H9 (cell line): ENCODE results near the gene TRHDE. TPM values are rescaled to one million over a fixed set of nuclear protein-coding genes. Genes with fewer than 3 reads are reported as not detected.

Experiments
- DNase-seq: peaks from one replicate; pipeline ENCODE4 v3.0.0-alpha.2; 2017
- H2AFZ ChIP-seq: one replicate; pipeline ENCODE4 v1.6.1; 2013; ENCODE audit warnings: mild to moderate bottlenecking, low read length, control low read depth, moderate library complexity
- H2AK5ac ChIP-seq: 2 replicates; pipeline ENCODE4 v1.6.1; 2013; ENCODE audit warnings: low read length, control low read depth, mixed read lengths; ENCODE audit not compliant: insufficient read length
- H2BK120ac ChIP-seq: one replicate; pipeline ENCODE4 v1.6.1; 2013; ENCODE audit warnings: low read depth, mild to moderate bottlenecking, low read length, control low read depth, inconsistent platforms; ENCODE audit not compliant: poor library complexity, severe bottlenecking
- H2BK12ac ChIP-seq: 2 replicates; pipeline ENCODE4 v1.6.1; 2013; ENCODE audit warnings: low read length, control low read depth, mixed read lengths, low read depth; ENCODE audit not compliant: insufficient read length
- H2BK15ac ChIP-seq: 2 replicates; pipeline ENCODE4 v1.6.1; 2013; ENCODE audit warnings: low read depth, low read length, control low read depth
- H2BK20ac ChIP-seq: one replicate; pipeline ENCODE4 v1.6.1; 2013; ENCODE audit warnings: low read depth, mild to moderate bottlenecking, low read length, control low read depth, inconsistent platforms; ENCODE audit not compliant: poor library complexity, severe bottlenecking
- H2BK5ac ChIP-seq: 2 replicates; pipeline ENCODE4 v1.6.1; 2013; ENCODE audit warnings: low read length, control low read depth, mixed read lengths; ENCODE audit not compliant: insufficient read length
- H3K14ac ChIP-seq: 2 replicates; pipeline ENCODE4 v1.6.1; 2013; ENCODE audit warnings: low read length, control low read depth; ENCODE audit not compliant: insufficient read depth
- H3K18ac ChIP-seq: 2 replicates; pipeline ENCODE4 v1.6.1; 2013; ENCODE audit warnings: low read depth, mild to moderate bottlenecking, mixed read lengths, low read length, control low read depth; ENCODE audit not compliant: insufficient read length
- H3K23ac ChIP-seq: 2 replicates; pipeline ENCODE4 v1.6.1; 2013; ENCODE audit warnings: low read length, control low read depth, mixed read lengths, low read depth; ENCODE audit not compliant: insufficient read length
- H3K23me2 ChIP-seq: 2 replicates; pipeline ENCODE4 v1.6.1; 2013; ENCODE audit warnings: low read depth, mild to moderate bottlenecking, mixed read lengths, low read length, control low read depth; ENCODE audit not compliant: insufficient read length, poor library complexity, severe bottlenecking
- H3K27ac ChIP-seq: 2 replicates; pipeline ENCODE4 v1.5.1; 2013; ENCODE audit warnings: low read length, control low read depth, mixed read lengths, low read depth; ENCODE audit not compliant: insufficient read length
- H3K27me3 ChIP-seq: 2 replicates; pipeline ENCODE4 v1.6.1; 2013; ENCODE audit warnings: low read length, control low read depth, inconsistent platforms; ENCODE audit not compliant: insufficient read depth
- H3K4ac ChIP-seq: 2 replicates; pipeline ENCODE4 v1.6.1; 2013; ENCODE audit warnings: low read depth, mild to moderate bottlenecking, control low read depth, inconsistent platforms, low read length, moderate library complexity
- H3K4me1 ChIP-seq: 2 replicates; pipeline ENCODE4 v1.6.1; 2013; ENCODE audit warnings: low read length, control low read depth, inconsistent platforms; ENCODE audit not compliant: insufficient read depth
- H3K4me2 ChIP-seq: 2 replicates; pipeline ENCODE4 v1.6.1; 2013; ENCODE audit warnings: low read length, control low read depth, mixed read lengths; ENCODE audit not compliant: insufficient read length, insufficient read depth
- H3K56ac ChIP-seq: 2 replicates; pipeline ENCODE4 v1.6.1; 2013; ENCODE audit warnings: low read depth, mild to moderate bottlenecking, mixed read lengths, low read length, control low read depth; ENCODE audit not compliant: insufficient read length
- H3K79me1 ChIP-seq: 2 replicates; pipeline ENCODE4 v1.6.1; 2013; ENCODE audit warnings: low read depth, mild to moderate bottlenecking, moderate library complexity, low read length, control low read depth, inconsistent platforms; ENCODE audit not compliant: insufficient read depth, poor library complexity, severe bottlenecking
- H3K79me2 ChIP-seq: 2 replicates; pipeline ENCODE4 v1.6.1; 2013; ENCODE audit warnings: low read length, control low read depth, inconsistent platforms; ENCODE audit not compliant: insufficient read depth
- H3K9ac ChIP-seq: 2 replicates; pipeline ENCODE4 v1.6.1; 2013; ENCODE audit warnings: low read length, control low read depth, mixed read lengths; ENCODE audit not compliant: insufficient read length; ENCODE audit errors: extremely low read depth
- H3K9me3 ChIP-seq: one replicate; pipeline ENCODE4 v1.6.1; 2013; ENCODE audit warnings: low read depth, low read length, inconsistent platforms; ENCODE audit not compliant: control insufficient read depth
- H3T11ph ChIP-seq: one replicate; pipeline ENCODE4 v1.6.1; 2013; ENCODE audit warnings: mild to moderate bottlenecking, low read length, control low read depth, inconsistent platforms
- H4K20me1 ChIP-seq: one replicate; pipeline ENCODE4 v1.6.1; 2013; ENCODE audit not compliant: control insufficient read depth, insufficient read length, insufficient read depth
- H4K5ac ChIP-seq: 2 replicates; pipeline ENCODE4 v1.6.1; 2013; ENCODE audit warnings: low read depth, mild to moderate bottlenecking, mixed read lengths, low read length, control low read depth; ENCODE audit not compliant: insufficient read length
- H4K8ac ChIP-seq: replicated peaks from 2 replicates; pipeline ENCODE4 v1.6.1; 2013; ENCODE audit warnings: low read length, control low read depth, mixed read lengths, low read depth; ENCODE audit not compliant: insufficient read length
- H4K91ac ChIP-seq: 2 replicates; pipeline ENCODE4 v1.6.1; 2013; ENCODE audit warnings: low read depth, mild to moderate bottlenecking, moderate library complexity, mixed read lengths, low read length, control low read depth; ENCODE audit not compliant: insufficient read length
- H3K27ac Mint-ChIP-seq, 3 experiments: 2 replicates in 2 of 3; 3 replicates in 1 of 3; pipeline ENCODE4 v1.8.0; 2020 to 2021; ENCODE audit warnings: mixed read lengths in 3 of 3, mild to moderate bottlenecking in 1 of 3, moderate library complexity in 1 of 3
- H3K27me3 Mint-ChIP-seq: 2 replicates; pipeline ENCODE4 v1.8.0; 2021; ENCODE audit warnings: low read depth, mild to moderate bottlenecking, moderate library complexity, mixed read lengths
- H3K36me3 Mint-ChIP-seq, 3 experiments: 2 replicates in 2 of 3; 3 replicates in 1 of 3; pipeline ENCODE4 v1.8.0; 2020 to 2021; ENCODE audit warnings: low read depth in 3 of 3, mixed read lengths in 3 of 3; ENCODE audit not compliant: insufficient read depth in 1 of 3
- H3K4me1 Mint-ChIP-seq, 2 experiments: 2 replicates each; pipeline ENCODE4 v1.8.0; 2020; ENCODE audit warnings: mixed read lengths in 2 of 2
- H3K4me3 Mint-ChIP-seq, 2 experiments: 2 replicates in 1 of 2; 3 replicates in 1 of 2; pipeline ENCODE4 v1.8.0; 2020 to 2021; ENCODE audit warnings: mild to moderate bottlenecking in 2 of 2, mixed read lengths in 2 of 2, moderate library complexity in 1 of 2
- H3K9me3 Mint-ChIP-seq, 2 experiments: 2 replicates in 1 of 2; 3 replicates in 1 of 2; pipeline ENCODE4 v1.8.0; 2020; ENCODE audit warnings: mild to moderate bottlenecking in 2 of 2, mixed read lengths in 2 of 2, moderate library complexity in 1 of 2
- CTCF ChIP-seq: fragments of 200-600 bp; sonication (generic); conservative IDR thresholded peaks from 3 replicates; pipeline ENCODE4 v1.8.0; 2021; ENCODE audit warnings: antibody characterized with exemption, mild to moderate bottlenecking
- WGBS: extraction: QIAGEN DNeasy Blood & Tissue Kit; methylation state at CpG from one replicate; pipeline ENCODE4 v1.1.7; 2013; ENCODE audit warnings: missing lambda C conversion rate, low lambda C conversion rate, mixed read lengths; ENCODE audit not compliant: insufficient read length; ENCODE audit errors: extremely low coverage; 5-methylcytosine and 5-hydroxymethylcytosine counted together
- total RNA-seq: library from RNA; stranded (reverse); gene quantifications from 2 replicates; pipeline ENCODE4 v1.2.1, GENCODE V29; 2021

Gene TRHDE
- total RNA-seq, 1 experiment from 2014 or later = 1.0 TPM

- Histone ChIP-seq H2AFZ (no peak overlapping the region), H4K91ac (no peak overlapping the region), H3K79me1 (no peaks in the 10 kb centered on the region), H3K27ac (no peak overlapping the region), H4K8ac (no peak overlapping the region), H3K9ac (no peak overlapping the region), H2BK20ac (no peak overlapping the region), H3K14ac (no peak overlapping the region), H3K9me3 (no peaks in the 10 kb centered on the region), H3K4me2 (no peak overlapping the region), H2BK15ac (no peak overlapping the region), H4K5ac (no peak overlapping the region), H3K56ac (no peak overlapping the region), H3K27me3 (no peaks in the 10 kb centered on the region), H3T11ph (no peak overlapping the region), H3K79me2 (no peaks in the 10 kb centered on the region), H2BK5ac (no peak overlapping the region), H3K23ac (no peak overlapping the region), H3K4ac (no peak overlapping the region), H3K18ac (no peak overlapping the region), H2BK120ac (no peak overlapping the region), H2AK5ac (no peak overlapping the region), H4K20me1 (no peaks in the 10 kb centered on the region), H3K23me2 (no peaks in the 10 kb centered on the region), H3K4me1 (no peaks in the 10 kb centered on the region), H2BK12ac (no peak overlapping the region)
- H3K27me3 Mint-ChIP-seq = no peaks in the 10 kb centered on the region
- H3K9me3 Mint-ChIP-seq = no peaks in the 10 kb centered on the region; a peak in 2 of 5 replicates
- no peaks in the 10 kb centered on the region for H3K4me1 Mint-ChIP-seq
- no CpG with 5 or more reads among the region's 1 CpG for WGBS
- no peaks in the 10 kb centered on the region; a peak in 1 of 7 replicates for H3K36me3 Mint-ChIP-seq
- no peak overlapping the region for H3K4me3 Mint-ChIP-seq
- no peak for TF ChIP-seq CTCF
- no peak overlapping the region for H3K27ac Mint-ChIP-seq
- no peak for DNase-seq
These were observed 221.2 kb downstream of the TRHDE start for GRCh38 chr12:72493407-72493806.
